AG09309 (cell line): Measurements from ENCODE around the gene SAYSD1.

Experiments
- DNase-seq: peaks from one replicate; pipeline ENCODE4 v3.0.0-alpha.2; 2010; ENCODE audit warnings: low read depth
- H3K4me3 ChIP-seq: 2 replicates; pipeline ENCODE4 v1.5.1; 2011; ENCODE audit warnings: mild to moderate bottlenecking, low read depth, low read length, moderate library complexity; ENCODE audit not compliant: control insufficient read depth
- CTCF ChIP-seq: IDR thresholded peaks from 2 replicates; pipeline ENCODE4 v1.5.1; 2011; ENCODE audit warnings: mild to moderate bottlenecking, low read depth, low read length, inconsistent platforms; ENCODE audit not compliant: insufficient read depth, control insufficient read depth; ENCODE audit errors: missing control alignments

SAYSD1 gene

GRCh38 chr6:39102071-39102820 lies 12.7 kb downstream of the SAYSD1 start:
- TF ChIP-seq CTCF, result peak; percentile 34
- DNase-seq, result peak; percentile 21
- H3K4me3 ChIP-seq, result no peak overlapping the region

DNA sequence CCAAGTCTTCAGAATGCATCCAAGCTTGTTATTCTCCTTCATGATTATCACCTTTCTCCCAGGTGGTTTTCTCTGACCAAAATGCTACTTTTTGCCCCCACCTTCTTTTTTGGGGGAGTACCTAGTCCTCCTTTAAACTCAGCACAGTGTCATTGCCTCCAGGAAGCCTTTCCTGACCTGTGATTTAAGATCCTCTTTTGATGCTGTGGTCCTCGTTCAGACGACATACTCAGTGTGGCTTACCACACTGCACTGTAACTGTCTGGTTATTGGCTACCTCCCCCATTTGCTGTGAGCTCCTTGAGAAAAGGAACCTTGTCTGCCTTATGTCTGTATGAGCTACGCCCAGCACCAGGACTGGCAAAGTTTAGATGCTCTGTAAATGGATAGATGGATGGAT lies 14.6 kb downstream of the SAYSD1 start:
- no peak overlapping the region for H3K4me3 ChIP-seq
- no peak for TF ChIP-seq CTCF
- DNase-seq, result no peak

- DNase-seq, result no peak
- no peak overlapping the region for H3K4me3 ChIP-seq
- TF ChIP-seq CTCF, result no peak
Observed at GRCh38 chr6:39095578-39095977, 19.4 kb downstream of the SAYSD1 start.

DNA sequence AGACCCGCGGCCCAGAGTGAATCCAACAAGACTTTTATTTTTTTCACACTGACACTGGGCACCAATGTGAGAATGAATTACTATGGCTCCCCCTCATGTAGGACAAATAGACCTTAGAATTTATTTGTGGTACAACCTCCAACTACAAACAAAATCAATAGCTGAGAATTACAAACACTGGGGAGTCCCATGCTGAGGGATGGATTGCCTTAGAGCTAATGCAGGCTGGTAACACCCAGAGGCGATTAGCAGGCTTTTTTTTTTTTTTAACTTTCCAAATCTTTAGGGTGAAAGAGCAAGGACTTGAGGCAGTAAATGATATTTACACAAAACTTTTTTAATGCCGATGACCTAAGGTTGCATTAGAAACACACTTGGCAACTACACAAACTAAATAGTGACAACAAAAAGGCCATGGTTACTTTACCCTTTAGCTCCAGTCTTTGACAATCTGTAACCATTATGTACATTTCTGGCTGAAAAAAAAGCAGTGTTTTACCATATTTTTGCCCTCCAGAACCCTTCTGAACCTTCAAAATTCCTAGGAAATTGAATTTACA lies 21.8 kb downstream of the SAYSD1 start:
- no peak for TF ChIP-seq CTCF
- no peak for DNase-seq
- H3K4me3 ChIP-seq, result no peak overlapping the region

DNA sequence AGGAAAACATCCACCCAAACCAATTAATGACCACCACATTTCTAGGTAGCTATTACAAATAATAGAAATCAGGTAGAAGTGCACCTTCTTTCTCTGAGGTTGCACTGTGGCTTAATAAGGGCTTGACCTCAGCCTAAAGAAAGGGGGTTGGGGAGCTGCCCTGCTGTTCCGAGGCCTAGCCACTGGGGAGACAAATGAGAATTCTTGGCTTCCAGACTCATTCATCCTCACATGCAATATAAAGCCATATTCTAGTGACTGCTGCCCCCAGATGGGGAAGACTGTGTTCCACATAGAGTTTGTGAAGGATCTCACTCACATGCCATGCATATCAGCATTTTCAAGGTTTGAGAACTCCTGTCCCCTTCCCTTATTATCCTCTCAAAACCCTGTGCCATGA lies 22.9 kb downstream of the SAYSD1 start:
- TF ChIP-seq CTCF, result no peak
- no peak for DNase-seq
- H3K4me3 ChIP-seq, result no peak overlapping the region

DNA sequence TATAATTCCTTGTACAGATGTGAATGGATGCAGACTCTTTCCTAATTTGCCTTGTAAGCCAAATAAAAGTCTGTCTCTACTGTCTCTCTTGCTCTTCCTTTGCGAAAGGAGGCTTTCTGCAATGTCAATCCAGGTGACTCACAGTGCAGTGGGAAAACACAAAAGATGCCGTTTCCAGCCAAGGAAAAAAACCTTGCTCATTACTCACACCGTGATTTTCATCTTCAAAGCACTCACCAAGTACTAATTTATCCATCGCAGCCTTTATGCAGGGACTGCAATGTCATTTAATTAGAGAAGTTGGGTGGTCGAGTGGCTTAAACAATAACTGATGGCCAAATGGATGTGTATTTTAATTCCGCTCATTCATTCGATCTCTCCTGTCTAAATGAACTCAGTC lies 23.8 kb downstream of the SAYSD1 start:
- DNase-seq, result no peak
- no peak overlapping the region for H3K4me3 ChIP-seq
- TF ChIP-seq CTCF, result no peak
